ENCODE data around the gene SPATA9. TPM values are rescaled to one million over a fixed set of nuclear protein-coding genes. Genes with fewer than 3 reads are reported as not detected.

Gene SPATA9
- total RNA-seq, 3 donors from 2014 or later (not counting 1 experiment from before 2014, with no cell fraction given), result 1.3 to 2.1 (median 2.0) TPM

DNA sequence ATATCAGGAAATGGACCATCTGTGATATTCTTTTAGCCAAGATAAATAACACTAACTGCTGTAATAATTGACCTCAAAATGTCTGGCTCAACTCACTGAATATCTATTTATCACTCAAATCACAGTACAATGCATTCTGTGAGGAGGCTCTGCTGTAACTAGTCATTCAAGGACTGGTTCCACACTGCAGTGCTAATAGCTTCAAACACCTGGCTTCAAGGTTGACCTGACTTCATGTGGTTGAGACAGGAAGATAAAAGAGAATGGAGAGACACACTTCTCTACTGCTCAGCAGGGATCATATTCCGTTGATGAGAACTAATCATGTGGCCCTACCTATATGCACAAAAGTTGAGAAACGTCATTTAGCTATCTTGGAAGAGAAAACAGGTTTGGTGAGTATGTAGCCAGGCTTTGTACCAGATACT, 45.0 kb upstream of the SPATA9 start:
- 96% methylated on average over 2 of the region's 2 CpGs for WGBS (ENCODE audit: insufficient coverage)
- Mint-ChIP-seq H3K27me3 (ENCODE audit: low read depth in 2 of 2) (no peaks in the 10 kb centered on the region), H3K4me1 (peaks cover 38 to 51% of the 10 kb centered on the region in 2 donors), H3K27ac (no peak overlapping the region), H3K36me3 (no peaks in the 10 kb centered on the region), H3K4me3 (no peak overlapping the region), H3K9me3 (no peaks in the 10 kb centered on the region)
- ATAC-seq, result no peak
- H3K27ac ChIP-seq (ENCODE audit: low read length), result no peak overlapping the region
- H3K4me3 ChIP-seq (ENCODE audit: low read length), result no peak overlapping the region
- TF ChIP-seq, protein P1, sequence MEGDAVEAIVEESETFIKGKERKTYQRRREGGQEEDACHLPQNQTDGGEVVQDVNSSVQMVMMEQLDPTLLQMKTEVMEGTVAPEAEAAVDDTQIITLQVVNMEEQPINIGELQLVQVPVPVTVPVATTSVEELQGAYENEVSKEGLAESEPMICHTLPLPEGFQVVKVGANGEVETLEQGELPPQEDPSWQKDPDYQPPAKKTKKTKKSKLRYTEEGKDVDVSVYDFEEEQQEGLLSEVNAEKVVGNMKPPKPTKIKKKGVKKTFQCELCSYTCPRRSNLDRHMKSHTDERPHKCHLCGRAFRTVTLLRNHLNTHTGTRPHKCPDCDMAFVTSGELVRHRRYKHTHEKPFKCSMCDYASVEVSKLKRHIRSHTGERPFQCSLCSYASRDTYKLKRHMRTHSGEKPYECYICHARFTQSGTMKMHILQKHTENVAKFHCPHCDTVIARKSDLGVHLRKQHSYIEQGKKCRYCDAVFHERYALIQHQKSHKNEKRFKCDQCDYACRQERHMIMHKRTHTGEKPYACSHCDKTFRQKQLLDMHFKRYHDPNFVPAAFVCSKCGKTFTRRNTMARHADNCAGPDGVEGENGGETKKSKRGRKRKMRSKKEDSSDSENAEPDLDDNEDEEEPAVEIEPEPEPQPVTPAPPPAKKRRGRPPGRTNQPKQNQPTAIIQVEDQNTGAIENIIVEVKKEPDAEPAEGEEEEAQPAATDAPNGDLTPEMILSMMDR (IDR thresholded peaks at IDR 0.05), result no peak
- no peaks in the 10 kb centered on the region for H3K9me3 ChIP-seq (ENCODE audit: control insufficient read depth, insufficient read depth, low read length)
- peak in 1 of 2 donors; percentile 11 for DNase-seq
- no peaks in the 10 kb centered on the region for H3K36me3 ChIP-seq (ENCODE audit: control insufficient read depth, insufficient read depth, low read length)
- no peaks in the 10 kb centered on the region for H3K27me3 ChIP-seq (ENCODE audit: control insufficient read depth, insufficient read depth, low read length)
- intact Hi-C loops (cut with micrococcal nuclease), result no loop called here
- peaks cover 8% of the 10 kb centered on the region for H3K4me1 ChIP-seq (ENCODE audit: control insufficient read depth, insufficient read depth, low read length)

DNA sequence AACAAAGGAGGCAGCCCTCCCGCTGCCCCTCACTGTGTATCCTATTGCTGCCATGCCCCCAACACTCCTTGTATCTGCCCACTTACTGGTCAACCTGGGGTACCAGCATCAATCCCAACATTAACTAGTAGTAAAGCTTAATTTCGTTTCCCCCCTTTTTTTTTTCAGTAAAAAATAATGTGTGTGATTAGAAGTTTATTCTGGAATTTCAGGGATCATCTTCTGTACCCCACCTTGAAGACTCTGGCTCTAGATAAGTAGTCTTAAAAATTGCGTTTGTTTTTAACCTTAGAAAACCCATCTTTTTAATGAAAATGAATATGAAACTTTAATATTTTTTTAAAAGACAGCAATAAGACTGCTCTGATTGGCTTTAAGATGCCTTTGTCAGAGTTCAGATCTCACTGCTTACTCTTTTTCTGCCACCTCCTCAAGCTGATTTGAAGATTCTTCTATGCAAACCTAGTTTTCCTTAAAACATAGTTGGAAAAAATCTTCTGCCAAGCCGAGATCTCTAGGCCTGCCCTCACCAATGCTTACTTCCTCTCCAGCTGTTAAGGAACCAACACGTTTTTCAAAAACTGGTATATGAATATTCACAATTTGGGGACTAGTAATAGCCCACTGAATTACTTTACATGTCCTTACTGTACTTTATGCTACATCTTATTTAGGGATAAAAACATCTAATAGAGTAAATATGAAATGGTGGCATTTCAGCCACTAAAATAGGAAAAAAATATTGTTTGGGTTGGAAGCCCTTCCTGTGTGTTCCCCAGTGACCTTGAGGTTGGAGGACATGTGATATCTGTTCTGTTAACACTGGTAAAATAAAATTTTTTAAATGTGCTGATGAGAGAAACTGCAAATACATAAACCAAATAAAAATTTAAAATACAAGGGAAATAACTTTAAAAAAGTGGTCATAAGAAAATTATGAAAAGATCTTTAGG, 44.3 kb upstream of the SPATA9 start:
- no peak overlapping the region for H3K4me3 Mint-ChIP-seq
- H3K4me1 Mint-ChIP-seq, result peaks cover 31 to 44% of the 10 kb centered on the region in 2 donors
- no peaks in the 10 kb centered on the region for H3K27me3 ChIP-seq (ENCODE audit: control insufficient read depth, insufficient read depth, low read length)
- peaks cover 6% of the 10 kb centered on the region for H3K4me1 ChIP-seq (ENCODE audit: control insufficient read depth, insufficient read depth, low read length)
- intact Hi-C loops (cut with micrococcal nuclease), result no loop called here
- WGBS (ENCODE audit: insufficient coverage), result 51% methylated on average over 2 of the region's 5 CpGs
- no peaks in the 10 kb centered on the region for H3K9me3 ChIP-seq (ENCODE audit: control insufficient read depth, insufficient read depth, low read length)
- H3K36me3 Mint-ChIP-seq, result no peaks in the 10 kb centered on the region
- no peak overlapping the region for H3K27ac ChIP-seq (ENCODE audit: low read length)
- TF ChIP-seq, protein P1 (IDR thresholded peaks at IDR 0.05), result no peak
- H3K27me3 Mint-ChIP-seq (ENCODE audit: low read depth in 2 of 2), result no peaks in the 10 kb centered on the region
- H3K4me3 ChIP-seq (ENCODE audit: low read length), result no peak overlapping the region
- H3K9me3 Mint-ChIP-seq, result no peaks in the 10 kb centered on the region
- no peak for ATAC-seq
- no peaks in the 10 kb centered on the region for H3K36me3 ChIP-seq (ENCODE audit: control insufficient read depth, insufficient read depth, low read length)
- H3K27ac Mint-ChIP-seq, result no peak overlapping the region
- DNase-seq, result no peak

DNA sequence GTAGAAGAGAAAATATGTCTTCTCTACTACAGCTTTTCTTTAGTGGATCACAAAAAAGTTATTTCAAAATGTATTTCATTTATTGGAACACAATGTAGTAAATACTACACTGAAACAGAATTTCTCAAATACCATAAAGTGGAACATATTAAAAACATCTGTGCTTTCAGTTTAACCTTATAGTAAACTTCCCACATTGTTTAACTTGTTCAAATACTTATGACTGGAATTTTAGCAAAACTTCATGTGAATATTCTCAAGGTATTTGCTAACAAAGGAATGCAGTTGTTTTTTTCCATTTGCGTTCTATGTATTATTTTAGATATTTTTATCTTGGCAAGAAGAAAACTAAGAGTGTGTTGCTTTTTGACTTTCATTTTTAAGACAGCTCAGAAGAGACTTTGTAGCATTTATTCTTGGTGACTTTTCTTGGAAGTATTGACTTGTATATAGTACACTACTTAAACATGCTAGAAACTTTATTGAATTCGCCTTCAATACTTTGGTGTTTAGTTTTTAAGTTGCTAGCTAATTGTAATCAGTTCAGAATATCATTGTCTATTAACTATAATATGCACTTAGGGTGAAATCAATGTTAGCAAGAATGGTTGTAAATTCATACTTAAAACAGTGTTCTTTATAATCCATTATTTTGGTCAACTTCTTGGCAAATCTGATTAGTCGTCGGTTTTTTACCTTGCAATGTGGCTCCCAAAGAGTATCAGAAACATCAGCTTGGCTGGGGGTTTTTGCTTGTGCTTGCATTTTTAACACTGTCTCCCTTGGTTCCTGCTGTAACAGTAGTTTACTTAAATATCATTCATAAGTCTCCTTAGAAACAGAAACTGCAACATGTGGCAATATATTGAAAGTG, 43.4 kb upstream of the SPATA9 start:
- H3K27ac Mint-ChIP-seq, result peak overlapping the region in 1 of 2 donors; percentile 36
- no peak for DNase-seq
- no peak overlapping the region for H3K4me3 ChIP-seq (ENCODE audit: low read length)

More for the DNA sequence above, 43.4 kb upstream of the SPATA9 start:
- no peaks in the 10 kb centered on the region for H3K27me3 Mint-ChIP-seq (ENCODE audit: low read depth in 2 of 2)
- H3K36me3 Mint-ChIP-seq, result no peaks in the 10 kb centered on the region
- Histone ChIP-seq H3K9me3 (ENCODE audit: control insufficient read depth, insufficient read depth, low read length) (no peaks in the 10 kb centered on the region), H3K27ac (ENCODE audit: low read length) (no peak overlapping the region), H3K36me3 (ENCODE audit: control insufficient read depth, insufficient read depth, low read length) (no peaks in the 10 kb centered on the region), H3K27me3 (ENCODE audit: control insufficient read depth, insufficient read depth, low read length) (no peaks in the 10 kb centered on the region), H3K4me1 (ENCODE audit: control insufficient read depth, insufficient read depth, low read length) (no peaks in the 10 kb centered on the region)
- no peaks in the 10 kb centered on the region for H3K9me3 Mint-ChIP-seq
- no peak overlapping the region for H3K4me3 Mint-ChIP-seq
- WGBS (ENCODE audit: insufficient coverage), result 79% methylated on average over 3 of the region's 4 CpGs
- H3K4me1 Mint-ChIP-seq, result peaks cover 25 to 42% of the 10 kb centered on the region in 2 donors
- intact Hi-C loops (cut with micrococcal nuclease), result no loop called here
- TF ChIP-seq, protein P1 (IDR thresholded peaks at IDR 0.05), result no peak
- no peak for ATAC-seq
